Measurements from ENCODE around the gene WDR73. TPM values are rescaled to one million over a fixed set of nuclear protein-coding genes. Genes with fewer than 3 reads are reported as not detected.

The WDR73 gene
- total and polyA plus RNA-seq, 2 of the 8 experiments (the other 6 are each of a cell fraction or from before 2014, with no cell fraction given), result 22.7 to 23.1 TPM

- peak; percentile 62 to 98 (median 62) for TF ChIP-seq CTCF (IDR thresholded peaks at IDR 0.05; ENCODE audit: control extremely low read depth in 1 of 3, insufficient read depth in 1 of 3, low read depth in 1 of 3, low read length in 3 of 3)
- TF ChIP-seq RBBP5 (IDR thresholded peaks at IDR 0.05; ENCODE audit: borderline replicate concordance, low read depth, low read length), result no peak; the same call in 1 of the 2 replicates
- TF ChIP-seq CHD1 (IDR thresholded peaks at IDR 0.05; ENCODE audit: low read depth, low read length), result no peak
- 0 out of 2 replicates have a peak, but pooled peaks have one; percentile 16 for TF ChIP-seq BACH1 (IDR thresholded peaks at IDR 0.05; ENCODE audit: low read length)
- TF ChIP-seq PHF8 (conservative IDR thresholded peaks at IDR 0.05; ENCODE audit: low read depth, low read length), result peak; percentile 58; the same call in 1 of the 2 replicates
- TF ChIP-seq MAFK (IDR thresholded peaks at IDR 0.05; ENCODE audit: low read depth, low read length), result no peak
- no peak for TF ChIP-seq CBX8 (IDR thresholded peaks at IDR 0.05; ENCODE audit: borderline replicate concordance, low read depth, low read length)
- peak in 1 of 2 experiments; percentile 38; a peak in 1 of 4 replicates for TF ChIP-seq HDAC2 (IDR thresholded peaks at IDR 0.05; ENCODE audit: borderline replicate concordance in 1 of 2, low read depth in 2 of 2, low read length in 2 of 2)
- no peak for TF ChIP-seq ATF2 (IDR thresholded peaks at IDR 0.05; ENCODE audit: low read length)
These were observed 4.2 kb upstream of the WDR73 start, which contains the start of gene NMB (continued) for GRCh38 chr15:84658080-84658787.
